DOHH2 (cell line): ENCODE results near the gene GOLGA8B.

ENCODE experiments used
- CTCF ChIP-seq: fragments of 200-600 bp; sonication (generic); IDR thresholded peaks from one replicate; pipeline ENCODE4 v1.5.1; 2014; ENCODE audit warnings: antibody characterized with exemption, mild to moderate bottlenecking, low read depth, low read length; ENCODE audit not compliant: poor library complexity, severe bottlenecking
- EZH2phosphoT487 ChIP-seq: fragments of 200-600 bp; sonication (generic); IDR thresholded peaks from 2 replicates; pipeline ENCODE4 v1.6.1; 2017; ENCODE audit warnings: borderline replicate concordance, mild to moderate bottlenecking, antibody characterized with exemption, low read length, moderate library complexity, mixed read lengths

DNA sequence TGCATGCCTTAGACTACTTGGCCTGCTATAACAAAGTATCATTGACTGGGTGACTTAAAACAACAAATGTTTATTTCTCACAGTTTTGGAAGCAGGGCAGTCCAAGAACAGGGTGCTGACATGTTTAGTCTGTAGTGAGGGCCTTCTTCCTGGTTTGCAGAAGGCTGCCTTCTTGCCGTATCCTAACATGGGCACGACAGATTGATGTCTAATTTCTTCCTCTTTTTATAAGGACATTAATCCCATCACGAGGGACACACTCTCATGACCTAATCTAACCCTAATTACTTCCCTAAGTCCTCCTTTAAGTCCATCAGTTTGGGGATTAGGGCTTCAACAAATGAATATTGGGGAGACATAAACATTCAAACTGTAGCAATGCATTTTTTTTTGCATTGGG, 10.9 kb upstream of the GOLGA8B start:
- no peak for TF ChIP-seq CTCF
- no peak for TF ChIP-seq EZH2phosphoT487
